22Rv1 (cell line): Measurements from ENCODE around the gene LSAMP.

Source experiments
- H3K27ac ChIP-seq: fragments of 450-650 bp; 2 replicates; pipeline ENCODE4 v1.5.1; 2017
- CTCF ChIP-seq: fragments of 450-650 bp; IDR thresholded peaks from 2 replicates; pipeline ENCODE4 v1.5.1; 2017; ENCODE audit warnings: mild to moderate bottlenecking
- ZFX ChIP-seq: fragments of 450-650 bp; IDR thresholded peaks from 2 replicates; pipeline ENCODE4 v1.6.1; 2017; ENCODE audit warnings: antibody characterized with exemption, borderline replicate concordance

Gene LSAMP

GRCh38 chr3:116002235-116002634, 443.1 kb downstream of the LSAMP start:
- no peak overlapping the region for H3K27ac ChIP-seq
- no peak for TF ChIP-seq CTCF
- no peak for TF ChIP-seq ZFX

GRCh38 chr3:116001151-116001621, 444.1 kb downstream of the LSAMP start:
- TF ChIP-seq ZFX (no peak), CTCF (no peak)
- no peak overlapping the region for H3K27ac ChIP-seq

- TF ChIP-seq ZFX, result no peak
- H3K27ac ChIP-seq, result no peak overlapping the region
Measured at GRCh38 chr3:116000311-116000710, 445.0 kb downstream of the LSAMP start.

- H3K27ac ChIP-seq, result no peak overlapping the region
- TF ChIP-seq ZFX (no peak), CTCF (no peak)
Measured at GRCh38 chr3:115999613-116000012, 445.7 kb downstream of the LSAMP start.

- TF ChIP-seq ZFX (no peak), CTCF (no peak)
- H3K27ac ChIP-seq, result no peak overlapping the region
Measured at GRCh38 chr3:115999001-115999585, 446.2 kb downstream of the LSAMP start.

GRCh38 chr3:115996420-115997108, 448.7 kb downstream of the LSAMP start:
- H3K27ac ChIP-seq, result no peak overlapping the region
- TF ChIP-seq CTCF (no peak), ZFX (no peak)

- TF ChIP-seq CTCF, result no peak
- TF ChIP-seq ZFX, result no peak
- H3K27ac ChIP-seq, result no peak overlapping the region
Measured at GRCh38 chr3:115990669-115991068, 454.6 kb downstream of the LSAMP start.
